ENCODE measurements around the gene HNRNPC. TPM values are rescaled to one million over a fixed set of nuclear protein-coding genes. Genes with fewer than 3 reads are reported as not detected.
"Not testable (repeated sequence)": the region's sequence is repeated elsewhere in the genome, so short reads cannot be mapped to it uniquely, and the experiment has no call there.

Gene HNRNPC
- polyA plus RNA-seq, 1 donor (not counting 4 experiments of a cell fraction or from before 2014, with no cell fraction given), result 871 TPM

DNA sequence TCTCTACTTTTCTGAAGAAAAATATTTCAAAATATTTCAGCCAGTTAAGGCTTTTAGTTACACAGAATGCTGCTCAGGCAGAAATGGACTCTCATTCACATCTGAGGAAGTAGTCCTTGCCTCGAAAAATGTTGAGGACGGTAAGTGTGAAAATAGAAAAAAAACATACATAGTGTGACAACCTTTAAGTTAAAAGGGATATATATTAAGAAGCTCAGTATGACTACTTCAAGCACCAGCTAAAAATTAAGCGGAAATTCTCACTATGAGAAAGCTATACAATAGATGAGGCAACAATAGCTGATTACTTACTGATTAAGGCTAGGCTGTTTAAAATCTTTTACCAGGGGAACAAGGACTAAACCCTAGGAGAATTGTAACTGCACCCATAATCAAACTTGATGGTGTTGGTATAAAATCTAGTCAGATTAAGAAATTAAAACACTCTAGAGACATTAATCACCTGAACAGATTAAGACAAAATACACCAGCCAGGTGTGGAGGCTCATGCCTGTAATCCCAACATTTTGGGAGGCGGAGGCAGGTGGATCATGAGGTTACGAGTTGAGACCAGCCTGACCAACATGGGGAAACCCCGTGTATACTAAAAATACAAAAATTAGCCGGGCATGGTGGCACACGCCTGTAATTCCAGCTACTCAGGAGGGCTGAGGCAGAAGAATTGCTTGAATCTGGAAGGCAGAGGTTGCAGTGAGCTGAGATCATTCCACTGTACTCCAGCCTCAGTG, 53.9 kb downstream of the HNRNPC start:
- no peak for FAIRE-seq
- peaks cover 36% of the 10 kb centered on the region for H3K4me1 ChIP-seq (ENCODE audit: control insufficient read depth, extremely low read depth, insufficient read depth, low read length)

DNA sequence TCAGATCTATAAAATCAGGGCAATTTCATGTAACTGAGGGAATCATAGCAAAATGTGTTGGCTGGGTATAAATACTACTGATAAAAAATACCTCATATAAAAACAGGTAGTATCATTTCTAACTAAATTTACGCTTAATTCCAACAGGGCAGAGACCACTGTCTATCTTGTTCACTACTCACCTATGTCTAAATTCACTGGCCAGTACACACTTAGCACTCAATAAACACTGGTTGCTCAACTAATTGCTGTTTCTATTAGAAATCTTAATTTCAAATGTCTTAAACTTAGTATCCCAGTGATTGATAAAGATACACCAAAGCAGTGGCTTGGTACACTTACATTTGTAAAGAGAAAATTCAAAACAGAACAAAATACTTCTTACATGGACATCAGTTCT, 55.6 kb downstream of the HNRNPC start:
- no peak overlapping the region for H3K9ac ChIP-seq (ENCODE audit: control insufficient read depth, extremely low read depth, insufficient read depth, low read length)
- no peak overlapping the region for H3K27ac ChIP-seq (ENCODE audit: control insufficient read depth, insufficient read depth, low read length)
- dilution Hi-C loops (cut with MboI; ENCODE audit: extremely low pct_ligation_motif_present, low sequenced_read_pairs), result no loop called here
- H4K20me1 ChIP-seq (ENCODE audit: control insufficient read depth, extremely low read depth, insufficient read depth, low read length), result peaks cover 52% of the 10 kb centered on the region
- DNase-seq (ENCODE audit: low read depth, low spot score) (no peak), FAIRE-seq (no peak)
- peaks cover 5% of the 10 kb centered on the region for H3K9me1 ChIP-seq (ENCODE audit: control insufficient read depth, extremely low read depth, insufficient read depth, low read length)
- no peak overlapping the region for H3K4me3 ChIP-seq (ENCODE audit: control insufficient read depth in 2 of 3, extremely low read depth in 1 of 3, insufficient read depth in 2 of 3, low read depth in 1 of 3, low read length in 3 of 3)
- H3K27me3 ChIP-seq (ENCODE audit: control insufficient read depth, extremely low read depth, insufficient read depth, low read length), result no peaks in the 10 kb centered on the region
- peaks cover 63% of the 10 kb centered on the region for H3K79me2 ChIP-seq (ENCODE audit: control insufficient read depth, insufficient read depth, low read length)
- H3K36me3 ChIP-seq (ENCODE audit: control insufficient read depth in 2 of 2, extremely low read depth in 1 of 2, insufficient read depth in 2 of 2, low read length in 2 of 2), result peaks cover 32 to 61% of the 10 kb centered on the region in 2 experiments
- H3K9me3 ChIP-seq (ENCODE audit: control insufficient read depth, low read depth, low read length), result no peaks in the 10 kb centered on the region
- no peak overlapping the region for H2AFZ ChIP-seq (ENCODE audit: control insufficient read depth, low read length)
- H3K4me2 ChIP-seq (ENCODE audit: control insufficient read depth, extremely low read depth, insufficient read depth, low read depth, low read length), result no peak overlapping the region
- TF ChIP-seq EZH2 (IDR thresholded peaks at IDR 0.05; ENCODE audit: low read length), result no peak
- TF ChIP-seq, protein P1, sequence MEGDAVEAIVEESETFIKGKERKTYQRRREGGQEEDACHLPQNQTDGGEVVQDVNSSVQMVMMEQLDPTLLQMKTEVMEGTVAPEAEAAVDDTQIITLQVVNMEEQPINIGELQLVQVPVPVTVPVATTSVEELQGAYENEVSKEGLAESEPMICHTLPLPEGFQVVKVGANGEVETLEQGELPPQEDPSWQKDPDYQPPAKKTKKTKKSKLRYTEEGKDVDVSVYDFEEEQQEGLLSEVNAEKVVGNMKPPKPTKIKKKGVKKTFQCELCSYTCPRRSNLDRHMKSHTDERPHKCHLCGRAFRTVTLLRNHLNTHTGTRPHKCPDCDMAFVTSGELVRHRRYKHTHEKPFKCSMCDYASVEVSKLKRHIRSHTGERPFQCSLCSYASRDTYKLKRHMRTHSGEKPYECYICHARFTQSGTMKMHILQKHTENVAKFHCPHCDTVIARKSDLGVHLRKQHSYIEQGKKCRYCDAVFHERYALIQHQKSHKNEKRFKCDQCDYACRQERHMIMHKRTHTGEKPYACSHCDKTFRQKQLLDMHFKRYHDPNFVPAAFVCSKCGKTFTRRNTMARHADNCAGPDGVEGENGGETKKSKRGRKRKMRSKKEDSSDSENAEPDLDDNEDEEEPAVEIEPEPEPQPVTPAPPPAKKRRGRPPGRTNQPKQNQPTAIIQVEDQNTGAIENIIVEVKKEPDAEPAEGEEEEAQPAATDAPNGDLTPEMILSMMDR (optimal IDR thresholded peaks at IDR 0.05 in 1 of 3, IDR thresholded peaks at IDR 0.05 in 1 of 3, conservative IDR thresholded peaks at IDR 0.05 in 1 of 3; ENCODE audit: extremely low read depth in 1 of 3, insufficient read depth in 2 of 3, low read length in 3 of 3), result no peak
- peaks cover 21% of the 10 kb centered on the region for H3K4me1 ChIP-seq (ENCODE audit: control insufficient read depth, extremely low read depth, insufficient read depth, low read length)

More for the DNA sequence above, 53.9 kb downstream of the HNRNPC start:
- Histone ChIP-seq H3K9me3 (ENCODE audit: control insufficient read depth, low read depth, low read length) (no peaks in the 10 kb centered on the region), H3K27me3 (ENCODE audit: control insufficient read depth, extremely low read depth, insufficient read depth, low read length) (no peaks in the 10 kb centered on the region), H3K36me3 (ENCODE audit: control insufficient read depth in 2 of 2, extremely low read depth in 1 of 2, insufficient read depth in 2 of 2, low read length in 2 of 2) (peaks cover 29 to 55% of the 10 kb centered on the region in 2 experiments), H3K79me2 (ENCODE audit: control insufficient read depth, insufficient read depth, low read length) (peaks cover 77% of the 10 kb centered on the region), H3K9ac (ENCODE audit: control insufficient read depth, extremely low read depth, insufficient read depth, low read length) (no peak overlapping the region), H3K27ac (ENCODE audit: control insufficient read depth, insufficient read depth, low read length) (peak overlapping the region; percentile 41), H3K9me1 (ENCODE audit: control insufficient read depth, extremely low read depth, insufficient read depth, low read length) (peaks cover 5% of the 10 kb centered on the region), H2AFZ (ENCODE audit: control insufficient read depth, low read length) (no peak overlapping the region), H4K20me1 (ENCODE audit: control insufficient read depth, extremely low read depth, insufficient read depth, low read length) (peaks cover 63% of the 10 kb centered on the region), H3K4me3 (ENCODE audit: control insufficient read depth in 2 of 3, extremely low read depth in 1 of 3, insufficient read depth in 2 of 3, low read depth in 1 of 3, low read length in 3 of 3) (no peak overlapping the region), H3K4me2 (ENCODE audit: control insufficient read depth, extremely low read depth, insufficient read depth, low read depth, low read length) (no peak overlapping the region)
- no peak for DNase-seq (ENCODE audit: low read depth, low spot score)
- TF ChIP-seq, protein P1 (optimal IDR thresholded peaks at IDR 0.05 in 1 of 3, IDR thresholded peaks at IDR 0.05 in 1 of 3, conservative IDR thresholded peaks at IDR 0.05 in 1 of 3; ENCODE audit: extremely low read depth in 1 of 3, insufficient read depth in 2 of 3, low read length in 3 of 3), result no peak
- TF ChIP-seq EZH2 (IDR thresholded peaks at IDR 0.05; ENCODE audit: low read length), result no peak
- dilution Hi-C loops (cut with MboI; ENCODE audit: extremely low pct_ligation_motif_present, low sequenced_read_pairs), result no loop called here

DNA sequence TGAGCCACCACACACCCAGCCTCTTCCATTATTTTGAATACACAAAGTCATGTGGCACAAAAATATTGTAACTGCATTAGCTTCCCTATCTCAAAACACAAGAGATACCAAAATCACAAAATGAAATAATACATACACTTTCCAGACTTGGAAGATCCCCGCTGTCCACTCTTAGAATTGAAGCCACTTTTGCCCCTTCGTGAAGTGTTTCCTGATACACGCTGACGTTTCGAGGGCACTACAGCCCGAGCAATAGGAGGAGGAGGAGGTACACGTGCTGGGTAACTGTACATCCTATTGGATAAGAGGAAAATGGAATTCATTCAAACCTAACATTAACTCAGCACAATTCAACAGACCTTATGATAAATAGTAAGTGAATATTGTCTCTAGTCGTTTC, 56.4 kb downstream of the HNRNPC start:
- H3K4me3 ChIP-seq (ENCODE audit: control insufficient read depth in 2 of 3, extremely low read depth in 1 of 3, insufficient read depth in 2 of 3, low read depth in 1 of 3, low read length in 3 of 3); FAIRE-seq; DNase-seq (ENCODE audit: low read depth, low spot score); H3K27me3 ChIP-seq (ENCODE audit: control insufficient read depth, extremely low read depth, insufficient read depth, low read length); H3K9me1 ChIP-seq (ENCODE audit: control insufficient read depth, extremely low read depth, insufficient read depth, low read length); dilution Hi-C loops (cut with MboI; ENCODE audit: extremely low pct_ligation_motif_present, low sequenced_read_pairs); H3K4me2 ChIP-seq (ENCODE audit: control insufficient read depth, extremely low read depth, insufficient read depth, low read depth, low read length); H2AFZ ChIP-seq (ENCODE audit: control insufficient read depth, low read length); H3K9me3 ChIP-seq (ENCODE audit: control insufficient read depth, low read depth, low read length); H3K9ac ChIP-seq (ENCODE audit: control insufficient read depth, extremely low read depth, insufficient read depth, low read length); H3K27ac ChIP-seq (ENCODE audit: control insufficient read depth, insufficient read depth, low read length): not testable (repeated sequence)
- Histone ChIP-seq H3K36me3 (ENCODE audit: control insufficient read depth in 2 of 2, extremely low read depth in 1 of 2, insufficient read depth in 2 of 2, low read length in 2 of 2) (peaks cover 34 to 68% of the 10 kb centered on the region in 2 experiments), H3K4me1 (ENCODE audit: control insufficient read depth, extremely low read depth, insufficient read depth, low read length) (peaks cover 13% of the 10 kb centered on the region), H4K20me1 (ENCODE audit: control insufficient read depth, extremely low read depth, insufficient read depth, low read length) (peaks cover 45% of the 10 kb centered on the region), H3K79me2 (ENCODE audit: control insufficient read depth, insufficient read depth, low read length) (peaks cover 55% of the 10 kb centered on the region)
